Activated T-helper 2 cell treated with anti-CD3 and anti-CD28 coated beads, Interferon-gamma antibody, Interleukin-2, Interleukin-4, amounts not matched to agents 10 μg/mL and 5 μg/mL and 100 μg/mL, durations not matched to agents 14 hours and 24 hours and 36 hours (primary cell): ENCODE measurements around the gene ARHGEF9. TPM values are rescaled to one million over a fixed set of nuclear protein-coding genes. Genes with fewer than 3 reads are reported as not detected.

Experiments
- DNase-seq: peaks from one replicate; pipeline ENCODE4 v3.0.0; 2021; ENCODE audit warnings: low spot score
- H3K27ac Mint-ChIP-seq: one replicate; pipeline ENCODE4 v1.8.0; 2021; ENCODE audit warnings: mixed read lengths
- H3K27me3 Mint-ChIP-seq: one replicate; pipeline ENCODE4 v1.8.0; 2021; ENCODE audit warnings: low read depth, mixed read lengths
- H3K36me3 Mint-ChIP-seq: one replicate; pipeline ENCODE4 v1.8.0; 2021; ENCODE audit warnings: low read depth, mixed read lengths
- H3K4me1 Mint-ChIP-seq: one replicate; pipeline ENCODE4 v1.8.0; 2021; ENCODE audit warnings: low read depth, mixed read lengths
- H3K4me3 Mint-ChIP-seq: one replicate; pipeline ENCODE4 v1.8.0; 2021; ENCODE audit warnings: low read depth, mild to moderate bottlenecking, moderate library complexity, mixed read lengths
- H3K9me3 Mint-ChIP-seq: one replicate; pipeline ENCODE4 v1.8.0; 2021; ENCODE audit warnings: mixed read lengths
- intact Hi-C: fragments of 100-400 bp; cut with micrococcal nuclease; formaldehyde crosslinking; loops from one replicate; pipeline ENCODE4 v1.15.1; 2023
- total RNA-seq: library from RNA; stranded (reverse); gene quantifications from 2 replicates; pipeline ENCODE4 v1.2.3, GENCODE V29; 2022

Gene ARHGEF9
- total RNA-seq, 1 donor from 2014 or later, result 20.4 TPM

DNA sequence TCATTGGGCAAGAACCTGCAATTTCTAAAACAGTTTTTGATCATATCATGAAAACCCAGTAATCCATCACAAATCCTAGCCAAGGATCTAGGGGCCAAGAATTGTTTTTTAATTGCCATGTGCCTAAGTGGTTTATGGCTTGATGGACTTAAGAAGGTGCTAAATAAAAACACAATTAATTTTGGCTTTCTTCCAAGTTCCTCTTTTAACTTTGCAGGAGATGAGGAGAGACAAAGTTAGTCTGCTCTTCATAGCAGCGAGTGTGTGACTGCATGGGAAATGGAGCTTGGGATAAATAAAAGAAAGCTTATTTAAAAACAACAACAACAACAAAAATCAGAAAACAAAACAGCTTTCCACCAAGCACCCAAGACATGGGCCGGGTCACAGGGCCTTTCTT is 41.4 kb downstream of the ARHGEF9 start:
- Mint-ChIP-seq H3K36me3 (peaks cover 22% of the 10 kb centered on the region), H3K4me1 (peaks cover 60% of the 10 kb centered on the region)
- intact Hi-C loops, result no loop called here

DNA sequence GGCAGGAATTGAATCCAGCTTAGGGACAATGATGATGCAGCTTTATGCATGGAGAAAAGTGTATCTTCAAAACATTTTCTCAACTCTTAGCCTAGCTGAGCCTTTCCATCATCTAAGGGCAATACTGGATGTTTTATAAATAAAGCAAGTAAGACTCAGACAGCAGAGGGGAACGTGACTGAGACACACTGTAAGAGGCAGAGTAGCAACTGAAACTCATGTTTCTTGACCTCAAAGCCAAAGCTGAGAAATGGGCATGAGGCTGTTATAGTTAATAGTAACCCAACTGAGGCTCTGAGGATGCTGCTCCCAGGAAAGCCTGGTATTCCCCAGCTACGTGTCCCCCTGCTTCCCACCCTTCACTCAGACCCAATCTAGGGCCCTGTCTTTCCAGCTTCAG is 44.6 kb downstream of the ARHGEF9 start:
- intact Hi-C loops, result no loop called here
- Mint-ChIP-seq H3K4me3 (no peak overlapping the region), H3K27ac (no peak overlapping the region), H3K27me3 (no peaks in the 10 kb centered on the region), H3K36me3 (peaks cover 24% of the 10 kb centered on the region), H3K9me3 (no peaks in the 10 kb centered on the region), H3K4me1 (peaks cover 46% of the 10 kb centered on the region)
- no peak for DNase-seq

More for the DNA sequence above, 41.4 kb downstream of the ARHGEF9 start:
- no peak for DNase-seq
- H3K27me3 Mint-ChIP-seq, result no peaks in the 10 kb centered on the region
- no peak overlapping the region for H3K27ac Mint-ChIP-seq
- no peaks in the 10 kb centered on the region for H3K9me3 Mint-ChIP-seq
- no peak overlapping the region for H3K4me3 Mint-ChIP-seq

DNA sequence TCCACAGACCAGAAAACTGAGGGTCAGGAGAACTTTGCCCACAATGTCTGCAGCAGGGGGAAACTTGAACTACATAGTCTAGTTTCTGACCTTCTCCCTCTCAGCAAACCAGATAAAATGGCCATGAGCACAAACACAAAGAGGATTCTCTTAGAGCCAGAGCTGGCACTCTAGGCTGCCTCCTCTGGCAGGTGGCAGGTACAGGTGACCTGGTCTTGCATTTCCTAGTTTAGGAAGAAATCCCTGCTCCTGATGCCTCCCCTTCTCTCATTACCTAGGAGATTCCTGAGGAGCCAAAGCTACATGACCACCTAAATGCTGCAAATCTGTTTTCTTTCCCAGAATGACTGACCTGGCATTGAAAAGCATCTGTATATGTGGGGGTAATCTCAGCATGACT is 45.1 kb downstream of the ARHGEF9 start:
- H3K4me3 Mint-ChIP-seq, result no peak overlapping the region

DNA sequence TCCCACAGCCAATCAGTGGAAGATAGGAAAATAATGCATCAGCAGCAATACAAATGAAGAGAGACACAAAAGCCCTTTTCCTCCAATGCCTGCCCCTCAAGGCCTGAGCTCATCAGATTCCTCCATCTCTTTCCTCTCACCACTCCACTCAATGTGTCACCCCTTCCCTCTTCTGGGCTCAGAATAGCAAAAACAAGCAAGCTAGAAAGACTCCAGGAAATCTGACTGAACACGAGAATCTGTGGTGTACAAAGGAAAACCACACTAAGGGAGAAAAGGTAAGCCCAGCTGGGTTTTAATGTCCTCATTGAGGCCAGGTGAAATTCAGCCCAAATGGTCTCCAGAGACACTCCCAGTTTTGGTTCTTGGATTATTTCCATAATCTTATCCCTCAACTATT is 46.3 kb downstream of the ARHGEF9 start:
- peaks cover 35% of the 10 kb centered on the region for H3K4me1 Mint-ChIP-seq
- intact Hi-C loops, result no loop called here
- DNase-seq, result no peak
- H3K4me3 Mint-ChIP-seq, result peak overlapping the region; percentile 35
- H3K9me3 Mint-ChIP-seq, result no peaks in the 10 kb centered on the region
- no peak overlapping the region for H3K27ac Mint-ChIP-seq
- no peaks in the 10 kb centered on the region for H3K27me3 Mint-ChIP-seq
- H3K36me3 Mint-ChIP-seq, result peaks cover 20% of the 10 kb centered on the region

More for the DNA sequence above, 45.1 kb downstream of the ARHGEF9 start:
- no peak for DNase-seq
- no peak overlapping the region for H3K27ac Mint-ChIP-seq
- H3K36me3 Mint-ChIP-seq, result peaks cover 24% of the 10 kb centered on the region
- intact Hi-C loops, result no loop called here
- H3K9me3 Mint-ChIP-seq, result no peaks in the 10 kb centered on the region
- H3K4me1 Mint-ChIP-seq, result peaks cover 43% of the 10 kb centered on the region
- no peaks in the 10 kb centered on the region for H3K27me3 Mint-ChIP-seq

DNA sequence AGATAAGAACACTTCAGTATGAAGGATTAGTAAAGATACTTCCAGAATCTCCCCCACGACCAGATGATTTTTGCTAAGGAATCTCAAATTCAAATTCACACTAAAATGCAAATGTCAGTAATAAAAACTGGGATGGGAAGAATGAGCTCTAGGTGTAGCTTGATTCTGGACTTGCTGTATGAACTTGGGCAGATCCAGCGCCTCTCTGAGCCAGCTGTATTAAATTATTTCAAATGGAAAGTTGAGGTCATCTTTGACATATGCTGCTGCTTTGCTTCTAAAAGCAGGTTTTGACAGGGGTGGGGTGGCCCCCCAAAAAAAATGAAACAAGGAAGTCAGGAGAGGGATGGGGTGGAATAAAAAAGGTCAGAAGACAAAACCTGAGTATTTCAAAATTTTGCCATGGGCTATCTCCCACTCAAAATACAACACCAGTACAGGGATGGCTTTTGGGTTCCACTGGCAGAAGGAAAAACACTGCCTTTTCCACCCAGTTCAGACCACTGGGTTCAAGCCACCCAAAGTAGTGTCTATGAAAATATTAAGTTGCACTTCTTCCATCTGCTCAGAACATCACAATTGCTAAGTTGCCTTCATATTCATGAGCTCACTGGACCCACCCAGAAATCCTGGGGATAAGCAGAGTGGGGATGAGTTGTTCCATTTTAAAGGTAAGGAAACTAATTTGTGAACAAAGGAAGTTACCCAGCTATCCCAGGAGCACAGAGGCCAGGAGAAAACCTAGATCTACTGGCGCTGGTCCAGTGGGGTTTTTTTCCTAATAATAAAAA is 47.7 kb downstream of the ARHGEF9 start:
- no peaks in the 10 kb centered on the region for H3K9me3 Mint-ChIP-seq
- H3K27ac Mint-ChIP-seq, result no peak overlapping the region
- H3K4me1 Mint-ChIP-seq, result peaks cover 38% of the 10 kb centered on the region
- no peak overlapping the region for H3K4me3 Mint-ChIP-seq
- intact Hi-C loops, result no loop called here
- DNase-seq, result no peak
- H3K36me3 Mint-ChIP-seq, result peaks cover 15% of the 10 kb centered on the region
- H3K27me3 Mint-ChIP-seq, result no peaks in the 10 kb centered on the region

DNA sequence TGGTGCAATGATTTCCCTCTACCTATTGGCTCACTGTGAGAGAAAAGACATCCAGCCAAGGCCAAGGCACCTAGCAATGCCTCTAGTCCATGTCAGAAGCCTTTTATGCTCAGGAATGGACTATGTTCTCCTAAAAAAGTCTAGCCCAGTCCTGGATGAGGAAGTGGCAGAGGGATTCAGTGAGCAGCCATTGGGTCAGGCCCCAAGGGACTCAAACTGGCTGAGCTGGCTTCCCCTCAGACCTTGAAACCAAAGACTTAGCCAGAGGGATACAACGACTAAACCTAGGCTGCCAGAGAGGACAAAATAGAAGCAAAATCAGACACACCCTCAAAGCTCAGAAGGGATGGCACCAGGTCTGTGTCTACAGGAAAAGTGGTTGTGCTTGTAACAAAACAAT is 49.1 kb downstream of the ARHGEF9 start:
- Mint-ChIP-seq H3K4me3 (no peak overlapping the region), H3K27me3 (no peaks in the 10 kb centered on the region), H3K9me3 (no peaks in the 10 kb centered on the region), H3K27ac (no peak overlapping the region), H3K36me3 (peaks cover 10% of the 10 kb centered on the region), H3K4me1 (peaks cover 34% of the 10 kb centered on the region)
- intact Hi-C loops, result no loop called here
- no peak for DNase-seq

DNA sequence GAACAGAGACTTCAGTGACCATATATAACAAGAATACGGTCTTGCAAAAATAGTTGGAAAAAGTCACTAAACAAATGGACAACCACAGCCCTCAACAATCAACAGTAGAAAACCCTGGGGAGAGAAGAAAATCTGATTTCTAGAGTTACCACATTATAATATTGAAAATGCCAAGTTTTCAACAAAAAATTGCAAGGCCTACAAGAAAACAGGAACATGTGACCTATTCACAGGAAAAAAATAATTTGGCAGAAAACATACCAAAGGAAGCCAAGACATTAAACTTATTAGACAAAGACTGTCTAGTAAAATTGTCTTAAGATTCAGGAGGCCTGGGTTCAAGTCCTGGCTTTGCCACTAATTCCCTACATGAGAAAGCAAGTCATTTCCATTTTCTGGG is 64.7 kb downstream of the ARHGEF9 start:
- H3K9me3 Mint-ChIP-seq, result no peaks in the 10 kb centered on the region
- H3K4me1 Mint-ChIP-seq, result peaks cover 1% of the 10 kb centered on the region
- no peaks in the 10 kb centered on the region for H3K27me3 Mint-ChIP-seq
- no peak overlapping the region for H3K27ac Mint-ChIP-seq
- peaks cover 28% of the 10 kb centered on the region for H3K36me3 Mint-ChIP-seq
- no peak overlapping the region for H3K4me3 Mint-ChIP-seq
- intact Hi-C loops, result no loop called here
- DNase-seq, result no peak

DNA sequence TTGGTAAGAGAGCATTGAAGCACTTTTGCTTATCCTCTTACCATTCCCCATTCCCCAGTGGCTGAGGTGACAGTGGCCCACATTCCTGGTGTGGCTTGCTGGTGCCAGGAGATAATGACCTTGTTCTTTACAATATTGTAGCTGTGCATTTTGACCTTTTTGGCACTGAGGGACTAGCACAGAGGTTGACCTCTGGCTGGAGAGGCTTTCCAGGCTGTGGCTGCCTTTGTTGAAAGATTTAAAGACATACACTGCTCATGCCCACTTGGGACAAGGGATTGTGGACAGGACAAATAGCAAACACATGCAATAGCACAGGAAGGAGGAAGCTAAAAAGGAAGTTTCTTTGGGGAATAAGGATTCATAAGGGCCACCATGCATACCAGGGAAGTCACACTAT is 65.4 kb downstream of the ARHGEF9 start:
- H3K36me3 Mint-ChIP-seq, result peaks cover 28% of the 10 kb centered on the region
- no peak overlapping the region for H3K27ac Mint-ChIP-seq
- H3K4me1 Mint-ChIP-seq, result peaks cover 1% of the 10 kb centered on the region
- intact Hi-C loops, result no loop called here
- H3K4me3 Mint-ChIP-seq, result no peak overlapping the region
- no peaks in the 10 kb centered on the region for H3K27me3 Mint-ChIP-seq
- H3K9me3 Mint-ChIP-seq, result no peaks in the 10 kb centered on the region
- no peak for DNase-seq

DNA sequence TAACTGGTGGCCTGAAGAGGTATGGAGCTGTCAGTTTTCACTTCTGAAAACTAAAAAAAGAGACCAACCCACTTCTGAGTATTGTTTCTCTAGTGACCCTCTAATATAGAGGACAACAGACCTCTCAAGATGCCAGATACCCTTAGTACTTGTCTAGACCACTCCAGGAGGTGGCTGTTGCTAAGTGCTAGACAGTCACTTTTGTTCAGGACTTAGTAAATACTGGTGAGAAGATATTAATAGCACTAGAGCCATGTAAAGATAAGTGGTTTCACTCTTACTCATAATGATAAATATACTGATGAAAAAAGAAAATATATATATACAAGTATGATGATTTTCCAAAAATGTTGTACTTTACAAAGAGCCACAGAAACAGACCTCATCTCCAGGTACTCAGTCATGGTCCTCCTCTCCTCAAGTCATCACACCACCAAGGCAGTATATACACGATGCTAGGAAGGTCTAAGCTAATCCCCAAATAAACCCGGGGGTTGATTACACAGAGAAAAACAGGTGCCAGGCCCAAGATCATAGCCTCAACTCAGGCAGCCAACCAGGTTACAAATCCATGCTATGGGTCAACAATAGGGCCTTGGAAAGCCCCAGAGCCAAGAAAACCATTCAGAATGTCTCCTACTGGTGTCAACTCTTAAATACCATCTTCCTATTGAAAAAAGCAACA is 66.9 kb downstream of the ARHGEF9 start:
- Mint-ChIP-seq H3K36me3 (peaks cover 32% of the 10 kb centered on the region), H3K27me3 (no peaks in the 10 kb centered on the region), H3K27ac (no peak overlapping the region), H3K4me3 (no peak overlapping the region), H3K4me1 (peaks cover 1% of the 10 kb centered on the region), H3K9me3 (no peaks in the 10 kb centered on the region)
- intact Hi-C loops, result no loop called here
- no peak for DNase-seq

DNA sequence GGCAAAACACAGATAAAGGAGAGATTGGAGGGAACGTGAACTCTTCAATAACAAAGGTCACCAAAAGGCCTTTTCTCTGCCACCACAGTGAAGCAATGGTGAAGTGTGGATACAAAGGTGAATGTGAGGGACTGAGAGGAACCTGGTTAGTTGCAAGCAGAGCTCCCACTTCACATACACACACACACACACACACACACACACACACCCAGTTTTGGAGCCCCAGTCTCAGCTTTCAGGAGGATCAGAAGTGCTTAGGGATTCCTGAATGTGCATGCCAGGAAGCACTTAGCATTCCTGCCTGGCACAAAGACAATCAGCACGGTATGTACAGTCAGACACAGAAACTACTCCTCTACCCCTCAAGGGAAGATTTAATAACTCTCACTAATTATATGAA is 71.5 kb downstream of the ARHGEF9 start:
- H3K4me1 Mint-ChIP-seq, result peaks cover 1% of the 10 kb centered on the region
- H3K27me3 Mint-ChIP-seq, result no peaks in the 10 kb centered on the region
- no peak overlapping the region for H3K4me3 Mint-ChIP-seq
- DNase-seq, result no peak
- H3K27ac Mint-ChIP-seq, result no peak overlapping the region
- no peaks in the 10 kb centered on the region for H3K9me3 Mint-ChIP-seq
- peaks cover 27% of the 10 kb centered on the region for H3K36me3 Mint-ChIP-seq
- intact Hi-C loops, result no loop called here

DNA sequence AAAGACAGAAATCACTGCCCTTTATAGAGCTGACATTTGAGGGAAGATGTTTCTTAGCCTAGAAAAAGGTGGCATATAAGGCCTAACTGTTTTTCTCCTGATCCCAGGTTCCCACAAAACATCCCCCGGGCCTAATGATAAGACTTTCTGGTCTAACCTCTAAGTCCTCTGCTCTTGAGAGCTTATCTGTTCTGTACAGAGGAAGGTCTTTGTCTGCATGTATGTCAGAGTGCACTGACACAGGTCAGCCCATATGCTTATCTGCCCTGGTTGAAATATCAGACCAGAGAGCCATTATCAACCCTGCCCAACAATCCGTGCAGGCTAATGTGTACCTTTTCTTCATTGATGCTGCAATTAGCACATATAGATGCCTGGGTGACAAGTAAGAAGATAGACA is 76.2 kb downstream of the ARHGEF9 start:
- Mint-ChIP-seq H3K27ac (no peak overlapping the region), H3K9me3 (no peaks in the 10 kb centered on the region), H3K4me1 (no peaks in the 10 kb centered on the region), H3K27me3 (no peaks in the 10 kb centered on the region), H3K36me3 (peaks cover 31% of the 10 kb centered on the region), H3K4me3 (no peak overlapping the region)
- no peak for DNase-seq
- intact Hi-C loops, result no loop called here

DNA sequence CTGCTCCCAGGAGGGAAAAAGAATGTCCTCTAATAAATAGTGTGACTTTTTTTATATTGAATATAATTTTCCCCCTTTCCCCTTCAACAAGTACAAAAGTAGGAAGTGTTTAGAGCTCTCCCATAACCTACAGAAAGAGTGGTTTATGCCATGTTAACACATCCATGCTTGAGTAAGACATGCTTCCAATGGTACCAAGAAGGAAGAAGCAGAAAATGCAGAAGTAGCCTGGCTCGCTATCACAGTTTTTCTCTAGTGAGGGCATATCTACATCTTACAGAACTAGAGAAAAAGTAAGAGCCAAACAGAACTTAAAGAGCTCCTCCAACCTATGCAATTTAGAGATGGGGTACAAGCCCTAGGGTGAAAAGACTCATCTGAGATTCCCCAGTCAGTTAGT is 82.5 kb downstream of the ARHGEF9 start:
- DNase-seq, result no peak
- Mint-ChIP-seq H3K36me3 (peaks cover 50% of the 10 kb centered on the region), H3K27ac (no peak overlapping the region), H3K4me1 (no peaks in the 10 kb centered on the region), H3K9me3 (no peaks in the 10 kb centered on the region), H3K4me3 (no peak overlapping the region), H3K27me3 (no peaks in the 10 kb centered on the region)
- intact Hi-C loops, result no loop called here

DNA sequence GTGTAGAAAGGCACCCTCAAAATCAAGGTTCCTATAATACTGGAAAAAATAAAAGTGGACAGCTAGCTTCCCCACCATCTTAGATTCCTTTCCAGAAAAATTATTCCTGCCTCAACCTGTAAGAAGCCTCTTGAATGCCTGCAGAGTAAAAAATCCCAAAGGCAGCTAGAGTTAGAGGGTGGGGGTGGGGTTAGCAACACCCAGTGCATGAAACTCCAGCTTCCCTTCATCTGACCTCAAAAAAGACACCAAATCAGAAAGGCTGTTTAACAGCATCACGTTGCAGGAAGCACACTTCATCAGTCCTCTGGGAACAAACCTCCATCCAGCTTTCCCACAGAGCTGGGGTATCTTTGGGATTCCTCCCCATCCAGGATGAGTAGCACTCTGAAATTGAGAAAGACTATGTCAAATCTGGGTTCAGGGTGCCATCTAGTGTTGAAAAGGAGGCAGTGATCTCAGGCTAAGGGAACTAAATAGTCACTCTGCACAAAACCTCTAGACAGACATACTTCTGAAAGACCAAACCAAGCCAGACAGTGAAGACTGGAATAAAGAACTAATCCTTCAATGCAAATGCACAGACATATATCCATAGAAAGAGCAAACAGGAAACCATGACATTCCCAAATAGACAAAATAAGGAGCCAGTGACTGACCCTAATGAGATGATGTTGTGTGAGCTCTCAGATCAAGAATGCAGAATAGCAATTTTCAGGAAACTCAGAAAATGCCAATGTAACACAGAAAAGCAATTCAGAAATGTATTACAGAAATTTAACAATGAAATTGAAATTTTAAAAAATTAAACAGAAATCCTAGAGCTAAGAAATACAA is 97.9 kb downstream of the ARHGEF9 start:
- DNase-seq, result no peak
- Mint-ChIP-seq H3K4me3 (no peak overlapping the region), H3K27ac (no peak overlapping the region), H3K36me3 (peaks cover 41% of the 10 kb centered on the region), H3K27me3 (no peaks in the 10 kb centered on the region), H3K9me3 (peaks cover 20% of the 10 kb centered on the region), H3K4me1 (peaks cover 4% of the 10 kb centered on the region)
- intact Hi-C loops, result no loop called here
